Neural progenitor cell (in vitro differentiated cells): ENCODE data around the gene KCNN2.

ENCODE experiments used
- EZH2 ChIP-seq: fragments of 200-600 bp; sonication (generic); IDR thresholded peaks from 2 replicates; pipeline ENCODE4 v1.6.1; 2017; ENCODE audit warnings: antibody characterized with exemption, mild to moderate bottlenecking, moderate library complexity
- EZH2phosphoT487 ChIP-seq: fragments of 200-600 bp; sonication (generic); IDR thresholded peaks from 2 replicates; pipeline ENCODE4 v1.6.1; 2017; ENCODE audit warnings: antibody characterized with exemption
- TF ChIP-seq, protein P1 (sequence below): fragments of 200-600 bp; sonication (generic); IDR thresholded peaks from 2 replicates; pipeline ENCODE4 v1.5.1; 2017; ENCODE audit warnings: antibody characterized with exemption, mild to moderate bottlenecking

DNA sequence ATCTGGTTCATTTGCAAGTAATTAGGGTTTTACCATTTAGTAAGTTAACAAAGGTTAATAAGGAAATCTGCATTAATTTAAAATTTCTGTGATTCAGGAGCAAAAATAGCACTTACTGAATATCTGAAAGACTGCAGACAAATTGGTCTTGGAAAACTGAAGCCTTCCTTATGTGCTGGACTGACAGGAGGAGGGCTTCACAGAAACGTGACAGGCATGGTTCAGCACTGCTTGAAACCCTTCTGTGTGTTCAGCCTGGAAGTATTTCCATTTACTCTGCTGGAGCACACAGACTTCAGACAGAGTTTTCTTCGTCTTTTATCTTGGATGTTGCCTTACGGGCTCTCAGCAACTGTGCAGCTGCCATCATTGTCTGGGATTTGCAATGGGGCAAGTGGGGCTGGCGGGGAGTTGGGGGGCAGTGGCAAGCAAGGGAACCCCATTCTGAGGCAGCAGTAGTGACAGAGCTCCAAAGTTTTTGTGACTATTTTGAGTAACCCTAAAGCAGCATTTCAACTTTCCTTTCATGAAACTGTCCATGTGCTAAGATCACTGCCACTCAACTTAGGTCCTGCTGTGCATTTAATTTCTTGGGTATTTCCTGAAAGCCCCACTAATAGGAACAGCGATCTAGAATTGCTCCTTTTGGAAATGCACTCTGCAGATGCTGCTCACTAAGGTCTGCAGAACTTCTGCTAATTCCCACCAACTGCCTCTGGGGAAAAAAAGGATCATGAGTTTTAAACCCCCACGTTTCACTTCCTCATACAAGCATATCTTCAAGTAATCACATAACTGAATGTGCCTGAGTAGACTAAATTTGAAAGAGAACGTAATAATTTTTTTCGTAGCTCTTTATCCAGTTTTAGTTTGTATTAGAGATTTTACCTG, 56.6 kb downstream of the KCNN2 start:
- TF ChIP-seq, protein P1, sequence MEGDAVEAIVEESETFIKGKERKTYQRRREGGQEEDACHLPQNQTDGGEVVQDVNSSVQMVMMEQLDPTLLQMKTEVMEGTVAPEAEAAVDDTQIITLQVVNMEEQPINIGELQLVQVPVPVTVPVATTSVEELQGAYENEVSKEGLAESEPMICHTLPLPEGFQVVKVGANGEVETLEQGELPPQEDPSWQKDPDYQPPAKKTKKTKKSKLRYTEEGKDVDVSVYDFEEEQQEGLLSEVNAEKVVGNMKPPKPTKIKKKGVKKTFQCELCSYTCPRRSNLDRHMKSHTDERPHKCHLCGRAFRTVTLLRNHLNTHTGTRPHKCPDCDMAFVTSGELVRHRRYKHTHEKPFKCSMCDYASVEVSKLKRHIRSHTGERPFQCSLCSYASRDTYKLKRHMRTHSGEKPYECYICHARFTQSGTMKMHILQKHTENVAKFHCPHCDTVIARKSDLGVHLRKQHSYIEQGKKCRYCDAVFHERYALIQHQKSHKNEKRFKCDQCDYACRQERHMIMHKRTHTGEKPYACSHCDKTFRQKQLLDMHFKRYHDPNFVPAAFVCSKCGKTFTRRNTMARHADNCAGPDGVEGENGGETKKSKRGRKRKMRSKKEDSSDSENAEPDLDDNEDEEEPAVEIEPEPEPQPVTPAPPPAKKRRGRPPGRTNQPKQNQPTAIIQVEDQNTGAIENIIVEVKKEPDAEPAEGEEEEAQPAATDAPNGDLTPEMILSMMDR: no peak
- TF ChIP-seq EZH2phosphoT487 (no peak), EZH2 (no peak)
